HG02610 (cell line): ENCODE results near the gene BCL11B.

Experiments
- ATAC-seq: cut with Tn5 transposase; IDR thresholded peaks from one replicate; pipeline ENCODE4 v1.9.1; 2021; ENCODE audit warnings: mild to moderate bottlenecking, moderate library complexity; ENCODE audit not compliant: unreplicated experiment

The BCL11B gene

DNA sequence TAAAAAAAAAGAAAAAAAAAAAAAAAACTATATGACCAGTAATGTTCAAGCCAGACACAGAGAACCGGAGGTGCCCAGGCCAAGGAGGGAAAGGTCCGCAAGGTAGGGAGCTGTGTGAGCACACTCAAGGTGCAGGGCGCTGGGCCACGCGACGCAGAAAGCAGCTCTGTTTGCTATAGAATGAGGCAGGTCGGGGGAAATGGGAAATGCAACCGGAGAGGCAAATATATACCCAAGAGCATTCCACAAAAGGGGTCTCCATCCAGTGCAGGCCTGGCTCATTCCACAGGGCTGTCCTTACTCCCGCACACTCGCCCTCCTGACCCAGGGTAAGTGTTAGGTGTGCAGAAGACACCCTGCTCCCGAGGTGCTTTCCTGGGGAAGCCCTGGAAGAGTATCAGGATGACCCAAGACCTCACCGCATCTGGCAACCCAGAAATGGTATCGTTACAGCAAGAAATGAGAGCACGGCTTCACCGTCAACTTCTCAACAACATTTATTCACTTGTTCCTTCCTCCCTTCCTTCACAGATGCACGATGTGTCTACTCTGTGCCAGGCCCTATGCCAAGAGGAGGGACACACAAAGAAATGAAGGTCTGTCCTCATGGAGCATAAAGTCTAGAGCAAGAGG lies 86.4 kb downstream of the BCL11B start:
- ATAC-seq, result no peak

DNA sequence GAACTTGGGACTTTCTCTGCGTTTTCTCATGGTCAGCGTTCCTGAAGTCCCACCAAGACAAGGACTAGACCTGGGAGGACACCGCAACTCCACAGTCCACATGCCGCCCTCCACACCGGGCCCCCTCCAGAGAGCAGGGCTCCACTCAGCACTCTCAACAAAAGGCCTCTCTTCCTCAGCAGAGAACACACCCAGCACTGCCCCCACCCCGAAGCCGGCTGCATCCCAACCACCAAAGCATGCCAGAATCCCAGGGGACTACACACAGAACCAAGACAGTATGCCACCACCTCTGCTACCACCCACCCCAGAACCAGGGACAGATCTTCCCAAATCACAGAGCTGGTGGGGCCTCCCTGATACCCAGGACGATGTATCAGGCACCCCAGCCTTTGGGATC lies 88.3 kb downstream of the BCL11B start:
- ATAC-seq, result no peak

DNA sequence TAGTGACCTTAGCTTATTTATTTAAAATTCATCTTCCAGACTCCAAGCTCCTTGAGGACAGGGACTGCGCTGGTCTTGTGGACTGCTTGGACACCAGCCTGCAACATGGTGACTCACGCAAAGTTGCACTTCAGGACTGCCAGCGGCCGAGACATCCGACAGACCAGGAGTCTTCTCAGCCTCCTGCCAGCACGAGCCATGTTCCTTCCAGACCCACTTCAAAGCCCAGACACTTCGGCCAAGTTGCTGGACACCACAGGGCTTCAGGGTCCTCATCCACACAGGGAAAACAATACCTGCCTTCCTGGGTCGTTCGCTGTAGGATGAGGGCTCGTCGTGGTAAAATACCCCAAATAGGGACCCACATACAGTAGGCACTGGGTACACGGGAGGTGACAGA lies 88.7 kb downstream of the BCL11B start:
- no peak for ATAC-seq

DNA sequence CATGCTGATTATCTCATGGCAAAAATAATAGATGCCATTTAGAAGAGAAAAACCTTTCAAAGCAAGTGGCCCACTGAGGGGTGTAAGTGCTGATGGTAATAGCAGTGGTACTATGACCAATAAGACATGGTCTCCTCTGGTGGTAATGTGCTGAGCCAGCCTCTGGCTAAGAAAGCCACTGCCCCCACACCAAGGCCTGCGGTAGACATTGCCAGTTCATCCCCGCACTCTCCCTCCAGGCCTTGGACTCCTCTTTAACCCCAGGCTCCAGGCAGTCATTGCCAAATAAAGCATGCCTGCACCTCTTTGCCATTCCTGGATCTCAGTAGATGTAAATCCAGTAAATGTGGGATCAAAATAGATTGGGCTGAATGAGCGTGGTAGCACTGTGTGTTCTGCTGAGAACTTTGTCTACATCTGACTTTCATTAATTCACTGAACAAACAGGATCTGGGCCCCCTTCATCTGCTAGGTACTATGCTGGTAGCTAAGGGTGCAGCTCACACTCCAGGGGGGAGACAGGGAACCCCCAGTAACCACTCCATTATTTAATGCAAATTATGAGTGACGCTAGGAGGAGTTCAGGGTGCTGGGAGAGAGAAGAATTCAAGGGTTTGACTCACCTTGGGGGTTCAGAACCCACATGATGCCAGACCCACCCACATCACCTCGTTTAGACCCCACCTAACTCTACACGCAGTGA lies 89.3 kb downstream of the BCL11B start:
- ATAC-seq, result no peak

DNA sequence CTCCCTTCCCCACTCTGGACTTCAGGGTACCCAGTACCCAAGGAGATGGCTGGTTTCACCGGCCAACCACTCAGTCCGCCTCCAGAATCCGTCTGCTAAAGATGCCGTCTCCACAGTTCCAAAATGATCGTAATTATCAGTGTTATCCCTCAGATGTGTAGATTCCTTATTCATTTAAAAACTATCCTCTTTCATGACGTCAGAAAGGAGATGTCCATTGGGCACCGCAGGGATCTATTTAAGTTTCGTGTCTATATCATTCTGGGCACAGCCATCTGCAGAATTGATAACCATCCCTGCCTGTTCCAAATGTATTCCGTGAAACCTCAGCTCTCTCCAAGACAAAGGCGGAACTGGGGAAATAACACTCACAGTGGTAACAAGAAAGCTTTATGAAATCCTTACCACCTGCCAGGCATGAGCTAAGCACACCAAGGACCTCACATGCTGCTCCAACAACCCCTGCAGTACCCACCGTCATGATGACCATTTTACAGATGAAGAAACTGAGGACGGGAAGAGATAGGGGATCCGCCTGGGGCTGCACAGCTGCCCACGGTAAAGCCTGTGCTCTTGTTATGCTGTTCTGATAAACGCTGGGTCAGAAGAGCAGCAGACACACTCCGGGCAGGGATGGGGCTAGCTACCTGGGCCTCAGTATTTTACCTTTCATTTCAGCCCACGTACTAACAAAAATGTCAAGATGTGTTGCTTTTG lies 90.0 kb downstream of the BCL11B start:
- no peak for ATAC-seq

DNA sequence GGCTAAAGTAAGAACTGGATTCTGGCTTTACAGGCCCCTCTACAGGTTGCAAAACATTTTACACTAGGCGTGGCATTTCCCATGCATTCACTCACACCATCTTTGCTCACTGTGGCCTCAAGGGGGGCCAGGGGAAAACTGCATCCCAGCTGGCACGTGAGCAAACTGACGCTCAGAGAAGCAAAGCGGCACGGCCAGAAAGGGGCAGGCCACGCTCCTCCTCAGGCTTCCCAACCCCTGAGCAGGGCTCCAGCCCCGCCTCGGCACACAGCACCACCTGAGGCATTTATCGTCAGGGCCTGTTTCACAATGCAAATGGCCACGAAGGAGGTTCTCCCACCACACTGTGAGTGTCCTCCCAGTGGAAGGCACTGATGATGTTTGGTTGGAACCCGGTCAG lies 90.8 kb downstream of the BCL11B start:
- ATAC-seq, result no peak

DNA sequence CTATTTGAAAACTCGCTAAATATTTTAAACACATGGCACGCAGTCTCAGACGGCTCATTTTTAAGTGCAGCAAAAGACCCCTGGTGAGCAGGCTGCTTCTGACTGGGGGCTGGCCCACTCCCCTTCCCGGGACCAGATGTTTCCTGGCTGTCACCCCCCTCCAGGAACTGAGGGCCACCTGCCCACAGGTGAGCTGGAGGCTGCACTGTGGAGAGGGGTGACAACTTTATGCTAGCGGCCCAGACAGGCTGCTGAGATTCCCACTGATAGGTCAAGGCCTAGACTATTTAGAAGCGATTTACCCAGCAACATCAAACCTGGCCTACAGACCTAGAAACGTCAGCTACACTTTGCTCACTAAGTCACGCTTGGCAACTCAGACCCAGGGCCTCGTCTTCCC lies 92.1 kb downstream of the BCL11B start:
- no peak for ATAC-seq

DNA sequence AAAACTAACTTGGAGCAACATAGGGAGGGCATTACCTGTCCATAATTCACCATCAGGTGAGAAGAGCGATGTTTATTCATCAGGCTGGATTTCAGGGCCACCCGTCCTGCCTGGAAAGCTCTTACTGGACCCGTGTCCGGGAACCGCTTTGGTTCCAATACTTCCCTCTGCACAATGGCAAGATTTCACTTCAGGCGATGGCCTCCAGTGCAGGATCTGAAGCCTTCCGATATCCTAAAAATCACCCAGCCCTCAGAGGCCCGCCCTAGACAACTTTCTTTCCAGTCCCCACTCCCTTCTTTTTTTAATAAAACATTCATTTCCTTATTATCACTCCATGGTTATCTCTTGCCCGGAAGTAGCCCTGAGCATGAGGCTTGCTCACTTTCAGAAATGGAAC lies 92.5 kb downstream of the BCL11B start:
- ATAC-seq, result no peak

DNA sequence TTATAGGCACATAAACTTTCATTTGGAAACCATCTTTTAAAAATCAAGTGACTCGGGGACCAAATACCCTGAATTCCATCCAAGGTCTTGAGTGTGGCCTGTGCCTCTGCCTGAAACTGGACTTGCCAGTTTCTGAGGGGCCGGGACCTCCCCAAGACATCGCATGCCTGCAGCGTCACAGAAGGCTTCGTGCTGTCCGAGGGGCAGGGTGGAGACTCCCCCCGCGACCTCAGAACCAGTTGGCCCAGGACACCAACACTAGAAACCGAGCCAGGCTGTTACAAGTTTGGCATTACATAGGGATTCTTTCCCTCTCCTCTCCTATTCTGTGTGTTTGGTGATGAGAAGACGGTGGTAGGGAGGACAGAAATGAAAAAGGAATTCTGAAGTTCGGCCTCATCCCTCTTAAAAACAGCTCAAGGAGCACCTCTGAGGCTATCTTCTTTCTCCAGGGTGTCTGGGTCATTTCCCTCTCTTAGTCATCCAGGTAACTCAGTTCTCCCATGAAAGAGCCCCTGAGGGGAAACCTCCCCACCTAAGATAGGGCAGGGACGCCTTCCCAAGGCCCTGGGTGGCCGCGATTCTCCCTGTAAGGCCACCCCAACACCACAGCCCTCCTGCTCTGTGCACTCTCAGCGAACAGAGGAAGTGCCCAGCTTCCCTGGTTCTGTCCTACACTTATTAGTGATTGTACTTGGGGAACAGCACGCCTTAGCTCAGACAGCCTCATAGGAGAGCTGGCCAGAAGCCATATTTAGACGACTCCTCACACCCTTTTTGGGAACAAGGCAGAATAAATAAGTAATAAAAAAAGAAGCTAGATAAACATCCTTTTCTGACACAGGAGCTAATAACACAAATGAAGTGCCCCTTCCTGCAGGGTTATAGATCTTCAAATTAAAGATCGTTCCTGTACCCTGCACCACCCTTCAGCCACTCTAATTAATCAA lies 93.8 kb downstream of the BCL11B start:
- ATAC-seq, result no peak

DNA sequence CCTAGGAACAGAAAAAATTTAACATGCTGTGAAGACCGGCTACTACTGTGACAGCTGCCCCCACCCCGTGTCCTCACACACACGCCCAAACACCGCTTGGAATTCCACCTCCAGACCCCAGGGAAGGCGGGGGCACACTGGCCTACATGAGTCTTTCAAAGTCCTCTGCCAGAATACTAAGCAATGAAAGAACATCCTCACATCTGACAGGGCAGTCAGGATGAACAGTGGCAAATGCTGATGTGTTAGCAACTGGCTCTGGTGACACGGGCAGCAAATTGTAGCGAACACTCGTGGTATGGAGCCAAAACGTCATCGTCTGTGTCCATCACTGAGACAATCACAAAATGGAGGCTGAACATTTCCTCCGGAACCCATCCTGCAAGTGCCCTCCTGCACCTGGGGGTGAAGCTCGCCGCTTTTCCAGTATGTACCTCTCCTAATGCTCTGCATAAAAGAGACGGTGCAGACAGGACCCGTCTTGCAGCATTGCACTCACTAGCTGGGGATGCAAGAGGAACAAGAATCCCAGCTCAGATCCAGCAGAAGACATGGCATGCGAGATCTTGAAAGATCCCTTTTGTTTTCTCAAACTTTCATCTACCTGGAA lies 94.8 kb downstream of the BCL11B start:
- no peak for ATAC-seq

DNA sequence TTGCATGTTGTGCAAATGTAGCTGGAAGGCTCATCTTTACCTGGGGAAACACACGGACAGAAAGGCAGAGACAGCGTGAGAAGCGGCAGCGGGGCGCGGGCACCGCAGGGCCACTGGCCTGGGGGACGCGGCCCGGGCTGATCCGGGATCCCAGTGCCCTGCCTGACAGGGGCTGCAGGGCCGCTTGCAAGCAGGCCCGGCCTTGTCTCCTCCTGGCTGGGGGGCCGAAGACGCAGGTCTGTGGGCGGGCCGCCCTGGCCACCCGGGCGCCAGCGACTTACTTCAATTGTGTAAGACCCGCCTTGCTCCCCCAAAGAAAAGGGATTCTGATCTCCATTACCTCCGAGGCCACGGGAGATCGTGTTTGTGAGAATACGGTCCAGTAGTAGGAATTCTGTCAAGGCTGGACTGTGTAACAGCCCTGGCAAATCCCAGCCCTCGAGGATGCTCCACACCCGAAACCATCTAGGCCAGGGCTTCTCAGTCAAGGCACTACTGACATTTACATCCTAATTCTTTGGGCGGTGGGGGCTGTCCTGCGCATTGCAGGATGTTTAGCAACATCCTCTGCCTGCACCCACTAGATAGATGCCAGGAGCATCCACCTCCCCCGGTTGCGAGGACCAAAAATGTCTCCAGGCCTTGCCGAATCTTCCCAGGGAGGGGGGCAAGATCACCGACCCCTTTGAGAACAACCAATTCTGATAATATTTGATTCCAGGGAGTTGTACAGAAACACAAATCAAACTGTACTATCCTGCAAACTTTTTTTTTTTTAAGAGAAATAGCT lies 95.6 kb downstream of the BCL11B start:
- no peak for ATAC-seq

DNA sequence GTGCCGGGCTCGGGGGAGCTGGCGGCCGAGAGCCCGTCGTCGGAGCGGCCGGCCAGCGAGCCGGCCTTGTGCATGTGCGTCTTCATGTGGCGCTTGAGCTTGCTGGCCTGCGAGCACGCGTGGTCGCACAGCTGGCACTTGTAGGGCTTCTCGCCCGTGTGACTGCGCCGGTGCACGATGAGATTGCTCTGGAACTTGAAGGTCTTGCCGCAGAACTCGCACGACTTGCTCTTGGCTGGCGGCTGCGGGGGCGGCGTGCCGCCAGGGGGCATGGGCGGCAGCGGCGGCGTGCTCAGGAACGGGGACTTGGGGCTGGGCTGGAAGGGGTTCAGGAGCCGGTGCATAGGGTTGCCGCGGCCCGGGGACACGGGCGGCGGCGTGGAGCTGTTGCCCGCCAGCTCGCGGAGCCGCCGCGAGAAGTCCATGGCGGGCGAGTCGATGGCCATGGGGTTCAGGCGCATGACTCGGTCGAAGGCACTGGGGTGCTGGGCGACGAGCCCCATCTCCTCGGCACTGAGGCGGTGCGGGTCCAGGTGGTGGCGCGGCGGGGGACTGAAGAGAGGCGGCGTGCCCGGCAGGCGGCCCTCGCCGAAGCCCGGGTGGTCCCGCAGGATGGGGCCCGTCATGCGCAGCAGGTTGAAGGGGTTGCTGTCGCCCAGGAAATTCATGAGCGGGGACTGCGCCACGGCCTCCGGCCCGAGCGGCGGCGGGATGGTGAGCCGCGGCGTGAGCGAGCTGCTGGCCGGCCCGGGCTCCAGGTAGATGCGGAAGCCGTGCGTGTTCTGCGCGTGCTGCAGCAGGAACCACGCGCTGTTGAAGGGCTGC lies 96.5 kb downstream of the BCL11B start:
- no peak for ATAC-seq

DNA sequence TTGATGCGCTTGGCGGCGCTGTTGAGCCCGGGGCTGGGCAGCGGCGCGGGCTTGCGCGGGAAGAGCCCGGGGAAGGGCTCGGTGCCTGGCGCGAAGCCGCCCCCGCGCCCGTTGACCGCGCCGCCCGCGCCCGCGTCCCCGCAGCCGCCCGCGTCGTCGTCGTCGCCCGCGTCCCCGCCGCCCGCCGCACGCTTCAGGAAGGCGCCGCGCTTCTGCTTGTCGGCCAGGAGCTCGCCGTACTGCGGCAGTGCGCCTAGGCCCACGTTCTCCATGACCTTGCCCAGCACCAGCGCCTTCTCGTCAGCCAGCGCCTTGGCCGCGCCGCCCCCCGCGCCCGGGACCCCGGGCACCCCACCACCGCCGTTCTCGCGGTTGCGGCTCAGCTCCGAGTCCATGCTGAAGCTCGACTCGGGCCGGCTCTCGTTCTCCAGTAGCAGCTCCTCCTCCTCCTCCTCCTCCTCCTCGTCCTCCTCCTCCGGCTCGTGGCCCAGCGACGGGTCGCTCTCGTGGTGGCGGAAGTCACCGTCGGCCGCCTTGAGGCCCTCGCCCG lies 97.2 kb downstream of the BCL11B start:
- ATAC-seq, result no peak

DNA sequence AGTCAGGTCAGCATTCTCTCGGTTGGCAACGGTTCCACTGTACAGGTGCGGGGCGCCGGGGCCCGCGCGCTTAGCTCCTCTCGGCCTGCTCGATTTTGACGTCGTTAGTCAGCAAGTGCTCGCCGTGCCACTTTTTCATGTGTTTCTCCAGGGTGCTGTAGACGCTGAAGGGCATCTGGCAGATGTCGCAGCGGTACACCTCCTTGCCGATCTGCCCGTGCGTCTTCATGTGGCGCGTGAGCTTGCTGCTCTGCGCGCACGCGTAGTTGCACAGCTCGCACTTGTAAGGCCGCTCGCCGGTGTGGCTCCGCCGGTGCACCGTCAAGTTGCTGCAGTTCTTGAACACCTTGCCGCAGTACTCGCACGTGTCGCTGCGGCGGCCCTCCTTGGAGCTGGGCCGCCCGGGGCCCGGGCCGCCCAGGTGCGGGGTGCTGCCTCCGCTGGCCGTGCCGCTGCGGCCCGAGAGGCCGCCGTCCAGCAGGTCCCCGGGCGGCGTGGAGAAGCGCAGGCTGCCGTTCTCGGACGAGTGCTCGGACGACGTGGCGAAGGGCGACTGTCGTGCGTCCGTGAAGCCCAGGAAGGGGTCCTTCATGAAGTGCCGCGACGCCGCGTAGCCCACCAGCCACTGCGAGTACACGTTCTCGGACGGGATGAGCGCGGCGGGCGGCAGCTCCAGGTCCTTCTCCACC lies 97.8 kb downstream of the BCL11B start:
- ATAC-seq, result no peak

DNA sequence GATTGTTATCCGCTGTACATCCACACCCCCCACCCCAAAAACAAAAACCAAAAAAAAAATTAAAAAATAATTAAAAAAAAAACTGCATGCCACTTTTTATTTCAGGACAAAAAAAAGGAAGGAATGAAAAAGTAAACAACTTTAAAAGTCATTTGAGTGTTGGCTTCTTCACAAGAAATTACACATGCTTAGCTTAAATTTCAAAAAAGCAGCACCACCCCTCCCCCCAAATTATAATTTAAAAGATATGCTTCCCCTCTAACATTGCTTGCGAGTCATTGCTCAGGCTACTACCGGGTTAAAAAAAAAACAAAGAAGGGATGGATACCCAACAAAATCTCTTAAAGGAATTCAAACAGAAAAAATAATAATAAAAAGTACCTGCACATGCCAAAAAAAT lies 98.5 kb downstream of the BCL11B start:
- ATAC-seq, result no peak

DNA sequence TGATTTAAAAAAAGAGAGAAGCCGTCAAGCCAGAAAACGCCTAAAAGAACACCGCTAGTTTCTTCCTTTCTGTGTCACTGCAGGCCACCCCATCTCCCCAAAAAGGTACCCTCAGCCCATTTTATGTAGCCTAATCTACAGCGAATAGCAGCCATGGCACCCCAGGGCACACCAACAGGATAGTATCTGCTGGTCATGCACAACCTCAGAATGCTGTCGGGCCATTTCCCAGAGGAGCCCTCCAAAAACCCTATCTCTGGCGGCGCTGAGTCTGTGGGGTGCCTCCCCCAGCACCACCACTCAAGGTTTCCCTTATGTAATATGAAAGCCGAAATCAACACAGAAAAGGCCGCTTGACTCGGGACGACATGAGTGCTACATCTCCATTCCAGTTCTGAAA lies 98.9 kb downstream of the BCL11B start:
- no peak for ATAC-seq

DNA sequence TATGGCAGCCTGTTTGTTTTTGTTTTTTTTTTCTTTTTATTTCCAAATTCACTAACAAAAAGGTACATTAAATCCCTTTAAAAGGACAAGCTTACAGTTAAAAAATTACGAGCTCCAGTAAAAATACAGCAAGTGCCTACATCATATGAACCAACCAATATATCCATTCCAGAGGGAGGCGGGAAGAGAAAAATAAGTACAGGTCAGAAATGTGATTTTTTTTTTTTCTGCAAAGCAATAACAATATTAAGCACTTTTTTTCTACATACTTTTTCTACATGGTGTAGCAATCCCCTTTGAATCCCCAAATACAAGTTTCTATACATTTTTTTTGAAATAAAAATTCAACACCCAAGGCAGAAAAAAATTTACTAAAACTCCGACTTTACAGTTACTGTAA lies 100.6 kb downstream of the BCL11B start:
- no peak for ATAC-seq

DNA sequence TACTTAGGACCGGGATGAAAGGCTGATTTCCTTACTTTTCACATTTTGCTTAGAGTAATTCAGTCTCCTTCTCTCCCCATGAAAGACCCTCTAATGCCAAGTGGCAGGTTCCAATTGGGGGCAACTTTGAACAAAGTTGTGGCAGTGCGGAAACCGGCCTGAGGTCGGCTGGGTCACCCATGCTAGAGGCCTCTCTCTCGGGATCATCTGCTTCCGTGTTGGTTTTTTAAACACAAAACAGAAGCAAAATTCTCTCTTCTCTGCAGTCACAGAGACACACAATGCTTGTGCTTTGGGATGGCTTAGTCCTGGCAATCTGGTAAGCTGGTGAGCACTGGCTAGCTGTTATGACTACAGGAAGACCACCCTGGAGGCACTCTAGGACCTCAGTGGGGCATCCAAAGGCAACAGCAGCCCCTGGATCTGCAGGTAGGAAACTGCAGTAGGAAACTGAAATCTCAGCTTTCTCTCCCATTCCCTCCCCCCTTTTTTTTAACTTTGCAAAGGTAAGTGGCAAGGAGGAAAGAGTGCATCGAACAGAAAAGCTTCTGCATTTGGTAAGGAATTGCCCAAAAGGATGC lies 102.1 kb downstream of the BCL11B start:
- ATAC-seq, result no peak
